Suprapubic skin (tissue), 4 donors: ENCODE results near the gene ZNF584.

ENCODE experiments used
- EP300 ChIP-seq: sonication (generic); formaldehyde crosslinking; IDR thresholded peaks from one replicate; pipeline ENCODE4 v1.6.1; 2017; ENCODE audit warnings: antibody characterized with exemption
- POLR2A ChIP-seq, 2 donors: fragments of 450-650 bp; IDR thresholded peaks; one replicate each; pipeline ENCODE4 v1.6.1; 2017; ENCODE audit warnings: antibody characterized with exemption in 2 of 2, mild to moderate bottlenecking in 2 of 2, moderate library complexity in 2 of 2
- POLR2AphosphoS5 ChIP-seq, 3 donors: sonication (generic); formaldehyde crosslinking; IDR thresholded peaks; one replicate each; pipeline ENCODE4 v1.6.1; 2017; ENCODE audit warnings: antibody characterized with exemption in 3 of 3
- TF ChIP-seq, protein P1 (sequence below), 2 donors: fragments of 200-600 bp in 1 of 2; fragments of 450-650 bp in 1 of 2; sonication (generic) in 1 of 2; IDR thresholded peaks; one replicate each; pipeline ENCODE4 v1.5.1; 2016 to 2019; ENCODE audit warnings: antibody characterized with exemption in 2 of 2, mild to moderate bottlenecking in 1 of 2, moderate library complexity in 1 of 2

DNA sequence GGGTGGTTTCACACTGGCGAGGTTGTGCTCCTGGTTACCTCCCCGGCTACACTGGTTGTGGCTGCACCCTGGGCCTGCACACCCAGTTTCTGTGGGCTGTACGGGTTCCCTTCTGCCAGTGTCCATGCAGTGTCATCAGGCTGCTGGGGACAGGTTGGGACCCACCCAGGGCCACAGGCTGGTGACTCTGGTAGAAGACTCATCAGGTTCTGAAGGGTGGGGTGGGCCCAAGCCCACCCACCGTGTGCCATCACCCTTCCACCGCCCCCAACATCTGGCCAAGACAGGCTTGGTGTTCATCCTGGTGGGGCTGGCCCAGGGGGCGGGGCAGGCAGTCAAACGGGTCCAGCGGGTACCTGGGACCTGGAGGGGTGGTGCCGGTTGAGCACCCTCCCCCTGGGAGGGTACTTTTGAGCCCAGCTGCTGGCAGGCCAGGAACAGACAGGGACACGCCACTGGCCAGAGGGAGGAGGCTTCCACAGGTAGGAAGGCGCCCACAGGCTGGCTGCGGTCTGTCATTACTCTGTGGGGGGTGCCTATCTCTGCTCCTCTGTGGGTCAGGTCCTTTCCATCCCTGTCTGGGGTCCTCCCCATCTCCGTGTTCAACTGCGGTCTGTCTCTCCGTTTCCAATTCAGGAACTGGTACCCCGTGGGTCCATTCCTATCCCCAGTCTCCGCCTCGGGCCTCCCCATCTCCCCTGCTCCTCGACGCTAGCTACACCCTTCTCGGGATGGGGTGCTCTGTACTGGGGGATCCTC lies 13.1 kb upstream of the ZNF584 start, which contains the start of gene RNF225:
- TF ChIP-seq POLR2A (IDR thresholded peaks at IDR 0.05), result no peak
- TF ChIP-seq, protein P1, sequence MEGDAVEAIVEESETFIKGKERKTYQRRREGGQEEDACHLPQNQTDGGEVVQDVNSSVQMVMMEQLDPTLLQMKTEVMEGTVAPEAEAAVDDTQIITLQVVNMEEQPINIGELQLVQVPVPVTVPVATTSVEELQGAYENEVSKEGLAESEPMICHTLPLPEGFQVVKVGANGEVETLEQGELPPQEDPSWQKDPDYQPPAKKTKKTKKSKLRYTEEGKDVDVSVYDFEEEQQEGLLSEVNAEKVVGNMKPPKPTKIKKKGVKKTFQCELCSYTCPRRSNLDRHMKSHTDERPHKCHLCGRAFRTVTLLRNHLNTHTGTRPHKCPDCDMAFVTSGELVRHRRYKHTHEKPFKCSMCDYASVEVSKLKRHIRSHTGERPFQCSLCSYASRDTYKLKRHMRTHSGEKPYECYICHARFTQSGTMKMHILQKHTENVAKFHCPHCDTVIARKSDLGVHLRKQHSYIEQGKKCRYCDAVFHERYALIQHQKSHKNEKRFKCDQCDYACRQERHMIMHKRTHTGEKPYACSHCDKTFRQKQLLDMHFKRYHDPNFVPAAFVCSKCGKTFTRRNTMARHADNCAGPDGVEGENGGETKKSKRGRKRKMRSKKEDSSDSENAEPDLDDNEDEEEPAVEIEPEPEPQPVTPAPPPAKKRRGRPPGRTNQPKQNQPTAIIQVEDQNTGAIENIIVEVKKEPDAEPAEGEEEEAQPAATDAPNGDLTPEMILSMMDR (IDR thresholded peaks at IDR 0.05), result no peak
- no peak for TF ChIP-seq POLR2AphosphoS5 (IDR thresholded peaks at IDR 0.05)
- no peak for TF ChIP-seq EP300
